ENCODE measurements around the gene YLPM1.

- no peak for TF ChIP-seq GATA2 (IDR thresholded peaks at IDR 0.05; ENCODE audit: low read depth, low read length)
- no peak for TF ChIP-seq GATA3 (IDR thresholded peaks at IDR 0.05; ENCODE audit: low read depth, low read length)
Observed at GRCh38 chr14:74754899-74755298, 8.2 kb upstream of the YLPM1 start.

Data from SH-SY5Y (cell line).